ENCODE data around the gene TBC1D10B.

Gene TBC1D10B

GRCh38 chr16:30372038-30372712, 1.9 kb upstream of the TBC1D10B start:
- DNase-seq = no peak

- no peak for DNase-seq
Observed at GRCh38 chr16:30371248-30371816, 1.0 kb upstream of the TBC1D10B start.

- DNase-seq = no peak
Observed at GRCh38 chr16:30369938-30370455, 297 bp downstream of the TBC1D10B start.

GRCh38 chr16:30369091-30369937, 980 bp downstream of the TBC1D10B start:
- peak; percentile 14 to 47 (median 25) for DNase-seq

- DNase-seq = peak in 2 of 3 donors; percentile 26 to 28
Observed at GRCh38 chr16:30368792-30369090, 1.6 kb downstream of the TBC1D10B start.

- peak; percentile 87 to 89 (median 88) for DNase-seq
Observed at GRCh38 chr16:30368122-30368791, 2.0 kb downstream of the TBC1D10B start.

- no peak for DNase-seq
Observed at GRCh38 chr16:30367349-30368009, 2.8 kb downstream of the TBC1D10B start.

- no peak for DNase-seq
Observed at GRCh38 chr16:30366511-30366910, 3.8 kb downstream of the TBC1D10B start.

- no peak for DNase-seq
Observed at GRCh38 chr16:30365200-30365599, 5.1 kb downstream of the TBC1D10B start.

- DNase-seq = no peak
Observed at GRCh38 chr16:30361180-30361579, 9.1 kb downstream of the TBC1D10B start.

GRCh38 chr16:30359871-30360170, 10.5 kb downstream of the TBC1D10B start:
- no peak for DNase-seq

- no peak for DNase-seq
Observed at GRCh38 chr16:30358990-30359870, 11.1 kb downstream of the TBC1D10B start.

- DNase-seq = no peak
Observed at GRCh38 chr16:30358577-30358936, 11.7 kb downstream of the TBC1D10B start.

- no peak for DNase-seq
Observed at GRCh38 chr16:30357715-30358576, 12.3 kb downstream of the TBC1D10B start.

- DNase-seq = no peak
Observed at GRCh38 chr16:30357085-30357714, 13.1 kb downstream of the TBC1D10B start.

GRCh38 chr16:30356401-30357084, 13.8 kb downstream of the TBC1D10B start:
- DNase-seq = no peak

- DNase-seq = peak in 2 of 3 donors; percentile 16 to 29
Observed at GRCh38 chr16:30355954-30356308, 14.4 kb downstream of the TBC1D10B start.

GRCh38 chr16:30355144-30355953, 14.9 kb downstream of the TBC1D10B start, which contains the start of gene CD2BP2:
Gene CD2BP2 (minus strand): TSS chr16:30355308. CDS start chr16:30354681, 627 bp downstream.
- peak; percentile 99 to 100 (median 100) for DNase-seq

Measured in suppressor macrophage treated with lipopolysaccharide for 1 hour (primary cell).